ENCODE results near the gene TBC1D16.

The TBC1D16 gene

GRCh38 chr17:79992649-79993389 lies 42.9 kb downstream of the TBC1D16 start:
- Histone ChIP-seq H3K79me2 (ENCODE audit: insufficient read depth, low read depth) (no peaks in the 10 kb centered on the region), H4K20me1 (ENCODE audit: insufficient read depth) (no peaks in the 10 kb centered on the region), H3K36me3 (ENCODE audit: insufficient read depth) (no peaks in the 10 kb centered on the region), H2AFZ (ENCODE audit: low read depth) (peak overlapping the region; percentile 70), H3K27me3 (ENCODE audit: insufficient read depth, low read depth) (no peaks in the 10 kb centered on the region), H3K4me1 (ENCODE audit: low read depth, poor library complexity, severe bottlenecking) (peaks cover 37% of the 10 kb centered on the region), H3K9ac (peak overlapping the region; percentile 61), H3K4me2 (peak overlapping the region; percentile 70), H3K27ac (peak overlapping the region; percentile 82), H3K4me3 (IDR thresholded peaks at IDR 0.05; ENCODE audit: insufficient read depth, low read depth, low read length) (peak overlapping the region; percentile 36)
- TF ChIP-seq, protein P1, sequence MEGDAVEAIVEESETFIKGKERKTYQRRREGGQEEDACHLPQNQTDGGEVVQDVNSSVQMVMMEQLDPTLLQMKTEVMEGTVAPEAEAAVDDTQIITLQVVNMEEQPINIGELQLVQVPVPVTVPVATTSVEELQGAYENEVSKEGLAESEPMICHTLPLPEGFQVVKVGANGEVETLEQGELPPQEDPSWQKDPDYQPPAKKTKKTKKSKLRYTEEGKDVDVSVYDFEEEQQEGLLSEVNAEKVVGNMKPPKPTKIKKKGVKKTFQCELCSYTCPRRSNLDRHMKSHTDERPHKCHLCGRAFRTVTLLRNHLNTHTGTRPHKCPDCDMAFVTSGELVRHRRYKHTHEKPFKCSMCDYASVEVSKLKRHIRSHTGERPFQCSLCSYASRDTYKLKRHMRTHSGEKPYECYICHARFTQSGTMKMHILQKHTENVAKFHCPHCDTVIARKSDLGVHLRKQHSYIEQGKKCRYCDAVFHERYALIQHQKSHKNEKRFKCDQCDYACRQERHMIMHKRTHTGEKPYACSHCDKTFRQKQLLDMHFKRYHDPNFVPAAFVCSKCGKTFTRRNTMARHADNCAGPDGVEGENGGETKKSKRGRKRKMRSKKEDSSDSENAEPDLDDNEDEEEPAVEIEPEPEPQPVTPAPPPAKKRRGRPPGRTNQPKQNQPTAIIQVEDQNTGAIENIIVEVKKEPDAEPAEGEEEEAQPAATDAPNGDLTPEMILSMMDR (conservative IDR thresholded peaks at IDR 0.05; ENCODE audit: low read depth, low read length), result no peak

- no peak overlapping the region; the same call in 1 of the 2 replicates for H3K27ac ChIP-seq
- H3K4me3 ChIP-seq (IDR thresholded peaks at IDR 0.05; ENCODE audit: insufficient read depth, low read depth, low read length), result no peak overlapping the region
- TF ChIP-seq, protein P1 (conservative IDR thresholded peaks at IDR 0.05; ENCODE audit: low read depth, low read length), result no peak; the same call in 1 of the 2 replicates
- H3K4me2 ChIP-seq, result peak overlapping the region; percentile 70
- H3K79me2 ChIP-seq (ENCODE audit: insufficient read depth, low read depth), result no peaks in the 10 kb centered on the region
- peaks cover 37% of the 10 kb centered on the region for H3K4me1 ChIP-seq (ENCODE audit: low read depth, poor library complexity, severe bottlenecking)
- no peaks in the 10 kb centered on the region for H4K20me1 ChIP-seq (ENCODE audit: insufficient read depth)
- H2AFZ ChIP-seq (ENCODE audit: low read depth), result peak overlapping the region; percentile 70
- no peaks in the 10 kb centered on the region for H3K36me3 ChIP-seq (ENCODE audit: insufficient read depth)
- H3K27me3 ChIP-seq (ENCODE audit: insufficient read depth, low read depth), result no peaks in the 10 kb centered on the region
- peak overlapping the region; percentile 35 for H3K9ac ChIP-seq
Measured at GRCh38 chr17:79991924-79992648, 43.6 kb downstream of the TBC1D16 start.

DNA sequence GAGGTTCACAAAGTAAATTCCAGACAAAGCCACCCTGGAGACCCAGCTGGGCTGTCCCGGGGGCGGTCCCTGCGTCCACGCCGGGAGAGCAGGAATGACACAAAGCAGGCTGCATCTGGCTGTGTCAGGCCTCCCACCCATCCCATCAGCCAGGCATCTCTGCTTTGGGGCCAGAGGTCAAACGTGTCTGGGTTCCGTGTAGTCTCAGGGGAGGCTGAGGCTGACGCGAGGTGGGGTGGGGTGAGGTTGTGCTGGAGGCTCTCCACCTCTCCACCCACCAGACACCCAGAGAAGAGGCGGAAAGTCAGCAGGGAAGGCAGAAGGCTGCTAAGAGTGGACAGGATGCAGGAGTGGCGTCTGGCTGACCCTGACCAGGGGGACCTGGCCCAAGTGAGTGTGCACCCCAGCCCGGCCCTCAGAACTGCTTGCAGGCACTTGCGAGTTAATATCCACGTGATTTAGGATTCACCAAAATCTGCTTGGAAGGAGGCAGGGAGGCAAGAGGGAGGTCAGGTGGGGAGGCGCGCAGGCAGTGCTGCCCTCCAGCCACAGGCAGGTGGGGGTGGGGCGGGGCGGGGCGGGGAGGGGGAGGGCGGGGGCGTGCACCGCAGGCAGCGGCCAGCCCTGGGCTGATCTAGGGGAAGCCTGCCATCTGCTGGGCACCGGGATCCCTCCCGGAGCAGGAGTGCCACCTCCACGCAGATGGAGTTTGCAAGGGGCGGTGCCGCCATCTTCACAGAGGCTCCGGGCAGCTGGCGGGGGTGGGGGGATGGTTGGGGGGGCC lies 44.3 kb downstream of the TBC1D16 start:
- Histone ChIP-seq H3K4me1 (ENCODE audit: low read depth, poor library complexity, severe bottlenecking) (peaks cover 37% of the 10 kb centered on the region), H2AFZ (ENCODE audit: low read depth) (peak overlapping the region; percentile 70), H4K20me1 (ENCODE audit: insufficient read depth) (no peaks in the 10 kb centered on the region), H3K4me2 (peak overlapping the region; percentile 70), H3K27ac (no peak overlapping the region), H3K79me2 (ENCODE audit: insufficient read depth, low read depth) (no peaks in the 10 kb centered on the region), H3K9ac (peak overlapping the region; percentile 35; the same call in 1 of the 2 replicates), H3K4me3 (IDR thresholded peaks at IDR 0.05; ENCODE audit: insufficient read depth, low read depth, low read length) (no peak overlapping the region), H3K36me3 (ENCODE audit: insufficient read depth) (no peaks in the 10 kb centered on the region), H3K27me3 (ENCODE audit: insufficient read depth, low read depth) (no peaks in the 10 kb centered on the region)
- TF ChIP-seq, protein P1 (conservative IDR thresholded peaks at IDR 0.05; ENCODE audit: low read depth, low read length), result peak; percentile 28; the same call in 1 of the 2 replicates

GRCh38 chr17:79990704-79991103 lies 45.0 kb downstream of the TBC1D16 start:
- Histone ChIP-seq H3K4me2 (no peak overlapping the region), H3K4me1 (ENCODE audit: low read depth, poor library complexity, severe bottlenecking) (peaks cover 37% of the 10 kb centered on the region), H3K9ac (no peak overlapping the region)

More at GRCh38 chr17:79990704-79991103, 45.0 kb downstream of the TBC1D16 start:
- Histone ChIP-seq H4K20me1 (ENCODE audit: insufficient read depth) (no peaks in the 10 kb centered on the region), H3K79me2 (ENCODE audit: insufficient read depth, low read depth) (no peaks in the 10 kb centered on the region), H3K27ac (no peak overlapping the region), H3K27me3 (ENCODE audit: insufficient read depth, low read depth) (no peaks in the 10 kb centered on the region), H3K4me3 (IDR thresholded peaks at IDR 0.05; ENCODE audit: insufficient read depth, low read depth, low read length) (no peak overlapping the region), H3K36me3 (ENCODE audit: insufficient read depth) (no peaks in the 10 kb centered on the region), H2AFZ (ENCODE audit: low read depth) (no peak overlapping the region)
- TF ChIP-seq, protein P1 (conservative IDR thresholded peaks at IDR 0.05; ENCODE audit: low read depth, low read length), result no peak

Data from KMS-11 (cell line).